IMR-90 (cell line): ENCODE measurements around the gene LRRC58. TPM values are rescaled to one million over a fixed set of nuclear protein-coding genes. Genes with fewer than 3 reads are reported as not detected.

Experiments used
- ATAC-seq: fragments of 200-7000 bp; cut with Tn5 transposase; 2 replicates; pipeline ENCODE4 v1.9.1; 2020; ENCODE audit warnings: low read depth, mild to moderate bottlenecking, moderate library complexity
- BruUV-seq: library from RNA; stranded (reverse); fragments of 400-500 nt; replicated peaks from 2 replicates; lab custom pipeline; 2021; lab: Mats Ljungman, UMichigan
- CTCF ChIA-PET: fragments of 300-600 bp; formaldehyde crosslinking; extraction: SDS; loops from one replicate; lab custom pipeline; 2021; ENCODE audit warnings: antibody characterized with exemption; lab: Yijun Ruan, JAX
- POLR2A ChIA-PET: fragments of 300-600 bp; sonication (Branson Sonifier 250); formaldehyde crosslinking; loops from one replicate; lab custom pipeline; 2022; ENCODE audit warnings: antibody characterized with exemption; ENCODE audit not compliant: unreplicated experiment; lab: Charles Lee
- DNase-seq: peaks from one replicate; pipeline ENCODE4 v3.0.0; 2013
- H2AFZ ChIP-seq: replicated peaks from 2 replicates; pipeline ENCODE3; 2013; ENCODE audit warnings: low read length, mild to moderate bottlenecking; ENCODE audit not compliant: poor library complexity
- H2AK5ac ChIP-seq: 2 replicates; pipeline ENCODE4 v1.6.1; 2013; ENCODE audit warnings: low read depth, low read length, inconsistent platforms
- H2AK9ac ChIP-seq: replicated peaks from 2 replicates; pipeline ENCODE3; 2013; ENCODE audit warnings: mild to moderate bottlenecking, low read depth, low read length, moderate library complexity; ENCODE audit not compliant: poor library complexity
- H2BK120ac ChIP-seq: 2 replicates; pipeline ENCODE4 v1.6.1; 2013; ENCODE audit warnings: low read depth, low read length, inconsistent platforms
- H2BK15ac ChIP-seq: 3 replicates; pipeline ENCODE4 v1.6.1; 2013; ENCODE audit warnings: low read depth, low read length, inconsistent platforms
- H2BK20ac ChIP-seq: 2 replicates; pipeline ENCODE4 v1.6.1; 2013; ENCODE audit warnings: low read depth, mild to moderate bottlenecking, inconsistent platforms, low read length, moderate library complexity
- H2BK5ac ChIP-seq: 2 replicates; pipeline ENCODE4 v1.6.1; 2013; ENCODE audit warnings: mild to moderate bottlenecking, low read depth, low read length, inconsistent platforms; ENCODE audit not compliant: poor library complexity, severe bottlenecking
- H3K14ac ChIP-seq: replicated peaks from 2 replicates; pipeline ENCODE4 v1.6.1; 2013; ENCODE audit warnings: low read depth, low read length, inconsistent platforms
- H3K18ac ChIP-seq: 2 replicates; pipeline ENCODE4 v1.6.1; 2013; ENCODE audit warnings: low read depth, low read length, control low read depth
- H3K23ac ChIP-seq: 2 replicates; pipeline ENCODE4 v1.6.1; 2013; ENCODE audit warnings: low read depth, low read length, inconsistent platforms
- H3K27ac ChIP-seq: 2 replicates; pipeline ENCODE4 v1.5.1; 2013; ENCODE audit warnings: mild to moderate bottlenecking, control low read depth, low read length; ENCODE audit not compliant: insufficient read depth
- H3K27me3 ChIP-seq: 2 replicates; pipeline ENCODE4 v1.6.1; 2013; ENCODE audit warnings: low read length; ENCODE audit not compliant: control insufficient read depth, insufficient read depth
- H3K36me3 ChIP-seq: 2 replicates; pipeline ENCODE4 v1.6.1; 2013; ENCODE audit warnings: low read length, mixed read lengths; ENCODE audit not compliant: control insufficient read depth, insufficient read depth
- H3K4ac ChIP-seq: 2 replicates; pipeline ENCODE4 v1.6.1; 2013; ENCODE audit warnings: low read depth, low read length, inconsistent platforms
- H3K4me1 ChIP-seq: 2 replicates; pipeline ENCODE4 v1.6.1; 2013; ENCODE audit warnings: low read length, mixed read lengths; ENCODE audit not compliant: control insufficient read depth, insufficient read depth
- H3K4me2 ChIP-seq: 2 replicates; pipeline ENCODE4 v1.6.1; 2013; ENCODE audit warnings: low read depth, mild to moderate bottlenecking, control low read depth, low read length, moderate library complexity
- H3K4me3 ChIP-seq: 2 replicates; pipeline ENCODE4 v1.5.1; 2013; ENCODE audit warnings: low read depth, mild to moderate bottlenecking, control low read depth, low read length, moderate library complexity; ENCODE audit not compliant: insufficient read depth
- H3K56ac ChIP-seq: 2 replicates; pipeline ENCODE4 v1.6.1; 2013; ENCODE audit warnings: low read length, inconsistent platforms; ENCODE audit not compliant: insufficient read depth; ENCODE audit errors: extremely low read depth
- H3K79me1 ChIP-seq, 2 experiments: 2 replicates each; pipeline ENCODE4 v1.6.1; 2013; ENCODE audit warnings: low read length in 2 of 2, inconsistent platforms in 1 of 2, low read depth in 1 of 2
- H3K9ac ChIP-seq: 2 replicates; pipeline ENCODE4 v1.6.1; 2013; ENCODE audit warnings: low read depth, low read length, control low read depth
- H3K9me1 ChIP-seq: 2 replicates; pipeline ENCODE4 v1.6.1; 2013; ENCODE audit warnings: low read length, inconsistent platforms; ENCODE audit not compliant: insufficient read depth
- H3K9me3 ChIP-seq: 2 replicates; pipeline ENCODE4 v1.6.1; 2013; ENCODE audit warnings: low read length; ENCODE audit not compliant: control insufficient read depth, insufficient read depth
- H4K20me1 ChIP-seq: 2 replicates; pipeline ENCODE4 v1.6.1; 2013; ENCODE audit warnings: low read length, inconsistent platforms; ENCODE audit not compliant: insufficient read depth
- H4K5ac ChIP-seq: 2 replicates; pipeline ENCODE4 v1.6.1; 2013; ENCODE audit warnings: mild to moderate bottlenecking, low read depth, low read length, control low read depth
- H4K8ac ChIP-seq, 2 experiments: 2 replicates each; pipeline ENCODE4 v1.6.1; 2013; ENCODE audit warnings: low read depth in 2 of 2, low read length in 2 of 2, control low read depth in 1 of 2, inconsistent platforms in 1 of 2
- H4K91ac ChIP-seq: 2 replicates; pipeline ENCODE4 v1.6.1; 2013; ENCODE audit warnings: low read depth, low read length, inconsistent platforms; ENCODE audit not compliant: insufficient read depth
- CEBPB ChIP-seq: IDR thresholded peaks from 2 replicates; pipeline ENCODE4 v1.6.1; 2012; ENCODE audit warnings: low read depth, low read length, improper control_type of control experiment
- FOS ChIP-seq: fragments of 150-350 bp; IDR thresholded peaks from 2 replicates; pipeline ENCODE4 v1.6.1; 2016; ENCODE audit warnings: low read depth, low read length
- MAFK ChIP-seq: IDR thresholded peaks from 2 replicates; pipeline ENCODE4 v1.6.1; 2012; ENCODE audit warnings: low read depth, low read length, improper control_type of control experiment
- MXI1 ChIP-seq: IDR thresholded peaks from 2 replicates; pipeline ENCODE4 v1.6.1; 2012; ENCODE audit warnings: low read depth, mild to moderate bottlenecking, low read length, moderate library complexity, borderline replicate concordance
- RCOR1 ChIP-seq: IDR thresholded peaks from 2 replicates; pipeline ENCODE4 v1.6.1; 2012; ENCODE audit warnings: mild to moderate bottlenecking, low read length, improper control_type of control experiment; ENCODE audit not compliant: insufficient replicate concordance
- RFX5 ChIP-seq: IDR thresholded peaks from 2 replicates; pipeline ENCODE4 v1.8.0; 2012; ENCODE audit warnings: low read depth, mild to moderate bottlenecking, low read length, moderate library complexity
- WGBS, 2 experiments: methylation state at CpG; one replicate each; pipeline versions ENCODE4 v1.1.5 to v1.1.7; 2013; ENCODE audit warnings: missing lambda C conversion rate in 2 of 2; ENCODE audit not compliant: insufficient read length in 1 of 2; ENCODE audit errors: extremely low coverage in 2 of 2; 5-methylcytosine and 5-hydroxymethylcytosine counted together
- dilution Hi-C: fragments of 300-500 bp; cut with HindIII; formaldehyde crosslinking; loops from one replicate; pipeline ENCODE4 v1.14.3; 2018; ENCODE audit warnings: low sequenced_read_pairs; ENCODE audit not compliant: unreplicated experiment
- in situ Hi-C: fragments of 300-500 bp; cut with MboI; formaldehyde crosslinking; loops from 3 replicates; pipeline ENCODE4 v1.14.3; 2019; ENCODE audit warnings: low sequenced_read_pairs, inconsistent platforms, mixed read lengths
- intact Hi-C: fragments of 100-400 bp; cut with micrococcal nuclease; formaldehyde crosslinking; loops from 2 replicates; pipeline ENCODE4 v1.10.0; 2022
- polyA plus RNA-seq, 3 experiments: library from polyadenylated mRNA; depleted of rRNA; stranded (reverse); fragments of >200 nt; gene quantifications; 2 replicates each; pipeline ENCODE4 v1.2.3, GENCODE V29; 2012; ENCODE audit warnings: low replicate concordance in 1 of 3
- total RNA-seq: library from RNA; depleted of rRNA; stranded (reverse); fragments of >200 nt; gene quantifications from 2 replicates; pipeline ENCODE4 v1.2.3, GENCODE V29; 2012
- TF ChIP-seq, protein P1 (sequence below): conservative IDR thresholded peaks from 2 replicates; pipeline ENCODE4 v1.5.1; 2012; ENCODE audit warnings: mild to moderate bottlenecking, low read depth, low read length, improper control_type of control experiment

Gene LRRC58
- total and polyA plus RNA-seq, 2 of the 4 experiments (the other 2 are of a cell fraction), result 5.0 to 13.4 TPM

DNA sequence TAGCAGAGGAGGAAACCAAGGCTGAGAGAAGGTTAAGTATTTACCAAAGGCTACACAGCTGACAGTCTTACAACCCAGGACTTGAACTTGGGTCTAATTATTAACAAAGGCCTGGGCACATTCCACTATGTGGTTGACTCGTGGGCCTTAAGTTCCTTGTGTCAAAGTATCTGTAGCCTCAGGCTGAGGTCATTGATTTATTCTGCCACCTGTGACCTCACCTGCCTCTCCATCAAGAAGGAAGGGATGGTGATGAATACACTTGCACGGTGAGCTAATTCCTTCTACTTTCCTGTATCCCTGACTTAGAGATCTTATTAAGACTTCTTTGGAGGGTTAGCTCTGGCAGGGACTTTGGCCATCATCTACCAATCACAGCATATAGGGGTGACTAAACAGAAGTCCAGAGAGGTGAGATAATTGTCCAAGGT lies 19.9 kb upstream of the LRRC58 start:
- H3K36me3 ChIP-seq, result no peaks in the 10 kb centered on the region
- H3K14ac ChIP-seq, result no peak overlapping the region
- H2AK9ac ChIP-seq, result no peak overlapping the region
- no peak overlapping the region for H3K4me3 ChIP-seq
- H2AFZ ChIP-seq, result no peak overlapping the region
- ChIA-PET CTCF (interaction anchor here (2.0 kb wide), 1 partner anchor 9 kb away, joined by 4 read pairs; no protein-coding TSS in a partner anchor), POLR2A (no interaction called here)
- H2BK120ac ChIP-seq, result no peak overlapping the region
- ATAC-seq, result no peak
- no peaks in the 10 kb centered on the region for H3K79me1 ChIP-seq
- dilution Hi-C loops (no loop called here), intact Hi-C loops (no loop called here), in situ Hi-C loops (no loop called here)
- H2BK15ac ChIP-seq, result no peak overlapping the region
- TF ChIP-seq RCOR1 (no peak), CEBPB (no peak), RFX5 (no peak), MXI1 (no peak), MAFK (no peak), FOS (no peak)
- TF ChIP-seq, protein P1, sequence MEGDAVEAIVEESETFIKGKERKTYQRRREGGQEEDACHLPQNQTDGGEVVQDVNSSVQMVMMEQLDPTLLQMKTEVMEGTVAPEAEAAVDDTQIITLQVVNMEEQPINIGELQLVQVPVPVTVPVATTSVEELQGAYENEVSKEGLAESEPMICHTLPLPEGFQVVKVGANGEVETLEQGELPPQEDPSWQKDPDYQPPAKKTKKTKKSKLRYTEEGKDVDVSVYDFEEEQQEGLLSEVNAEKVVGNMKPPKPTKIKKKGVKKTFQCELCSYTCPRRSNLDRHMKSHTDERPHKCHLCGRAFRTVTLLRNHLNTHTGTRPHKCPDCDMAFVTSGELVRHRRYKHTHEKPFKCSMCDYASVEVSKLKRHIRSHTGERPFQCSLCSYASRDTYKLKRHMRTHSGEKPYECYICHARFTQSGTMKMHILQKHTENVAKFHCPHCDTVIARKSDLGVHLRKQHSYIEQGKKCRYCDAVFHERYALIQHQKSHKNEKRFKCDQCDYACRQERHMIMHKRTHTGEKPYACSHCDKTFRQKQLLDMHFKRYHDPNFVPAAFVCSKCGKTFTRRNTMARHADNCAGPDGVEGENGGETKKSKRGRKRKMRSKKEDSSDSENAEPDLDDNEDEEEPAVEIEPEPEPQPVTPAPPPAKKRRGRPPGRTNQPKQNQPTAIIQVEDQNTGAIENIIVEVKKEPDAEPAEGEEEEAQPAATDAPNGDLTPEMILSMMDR, result no peak
- H3K18ac ChIP-seq, result no peak overlapping the region
- H3K27ac ChIP-seq, result no peak overlapping the region
- BruUV-seq, result no TSS peak
- no peaks in the 10 kb centered on the region; the same call in 1 of the 2 replicates for H3K4me1 ChIP-seq
- no peak overlapping the region for H3K56ac ChIP-seq
- no peak overlapping the region for H2BK5ac ChIP-seq
- H3K9me3 ChIP-seq, result no peaks in the 10 kb centered on the region
- DNase-seq, result no peak
- no peak overlapping the region for H4K5ac ChIP-seq
- no peaks in the 10 kb centered on the region for H4K20me1 ChIP-seq
- peaks cover 20% of the 10 kb centered on the region for H3K27me3 ChIP-seq
- H2BK20ac ChIP-seq, result no peak overlapping the region
- no peak overlapping the region for H3K4ac ChIP-seq
- H4K8ac ChIP-seq, result no peak overlapping the region
- H3K9ac ChIP-seq, result no peak overlapping the region
- H3K4me2 ChIP-seq, result no peak overlapping the region
- no peak overlapping the region for H2AK5ac ChIP-seq
- H3K23ac ChIP-seq, result no peak overlapping the region
- H4K91ac ChIP-seq, result no peak overlapping the region
- no peaks in the 10 kb centered on the region; the same call in 1 of the 2 replicates for H3K9me1 ChIP-seq
- no CpG with 5 or more reads among the region's 2 CpGs for WGBS, 2 experiments
